Testis (tissue), 2 donors: ENCODE data around the gene CCDC92B.

Source experiments
- CTCF ChIP-seq, 3 experiments: fragments of 450-650 bp in 2 of 3; fragments of 200-600 bp in 1 of 3; sonication (generic) in 1 of 3; IDR thresholded peaks; one replicate each; pipeline ENCODE4 v1.5.1; 2016 to 2019; ENCODE audit warnings: antibody characterized with exemption in 3 of 3, mild to moderate bottlenecking in 2 of 3, moderate library complexity in 1 of 3
- POLR2A ChIP-seq: fragments of 450-650 bp; IDR thresholded peaks from one replicate; pipeline ENCODE4 v1.6.1; 2017; ENCODE audit warnings: antibody characterized with exemption, mild to moderate bottlenecking, moderate library complexity

GRCh38 chr17:2731807-2732206, 17.6 kb downstream of the CCDC92B start:
- TF ChIP-seq CTCF (IDR thresholded peaks at IDR 0.05): no peak
- no peak for TF ChIP-seq POLR2A
